Cortex of kidney (tissue), 1 donor: Measurements from ENCODE around the gene FBXL4.

Experiments
- DNase-seq: peaks from one replicate; lab custom pipeline; 2025; lab: John Stamatoyannopoulos, UW

FBXL4 gene

DNA sequence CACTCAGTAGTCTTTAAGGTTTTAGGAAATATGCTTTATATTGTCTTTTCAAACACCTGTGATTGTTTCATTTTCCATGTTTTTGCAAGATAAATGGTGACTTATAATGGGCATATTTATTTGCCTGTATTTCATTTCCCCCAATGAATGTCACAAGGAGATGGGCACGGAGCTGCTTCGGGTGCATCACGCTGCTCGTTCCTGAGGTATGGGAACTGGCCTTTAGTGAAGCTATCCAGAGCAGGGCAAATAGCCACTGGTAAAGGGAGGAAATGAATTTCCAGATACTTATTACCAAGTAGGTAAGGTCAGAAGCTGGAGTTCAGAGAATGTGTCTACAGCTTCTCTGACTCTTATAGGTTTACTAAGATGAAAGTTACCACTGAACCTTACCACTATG is 109.7 kb downstream of the FBXL4 start:
- no peak for DNase-seq

DNA sequence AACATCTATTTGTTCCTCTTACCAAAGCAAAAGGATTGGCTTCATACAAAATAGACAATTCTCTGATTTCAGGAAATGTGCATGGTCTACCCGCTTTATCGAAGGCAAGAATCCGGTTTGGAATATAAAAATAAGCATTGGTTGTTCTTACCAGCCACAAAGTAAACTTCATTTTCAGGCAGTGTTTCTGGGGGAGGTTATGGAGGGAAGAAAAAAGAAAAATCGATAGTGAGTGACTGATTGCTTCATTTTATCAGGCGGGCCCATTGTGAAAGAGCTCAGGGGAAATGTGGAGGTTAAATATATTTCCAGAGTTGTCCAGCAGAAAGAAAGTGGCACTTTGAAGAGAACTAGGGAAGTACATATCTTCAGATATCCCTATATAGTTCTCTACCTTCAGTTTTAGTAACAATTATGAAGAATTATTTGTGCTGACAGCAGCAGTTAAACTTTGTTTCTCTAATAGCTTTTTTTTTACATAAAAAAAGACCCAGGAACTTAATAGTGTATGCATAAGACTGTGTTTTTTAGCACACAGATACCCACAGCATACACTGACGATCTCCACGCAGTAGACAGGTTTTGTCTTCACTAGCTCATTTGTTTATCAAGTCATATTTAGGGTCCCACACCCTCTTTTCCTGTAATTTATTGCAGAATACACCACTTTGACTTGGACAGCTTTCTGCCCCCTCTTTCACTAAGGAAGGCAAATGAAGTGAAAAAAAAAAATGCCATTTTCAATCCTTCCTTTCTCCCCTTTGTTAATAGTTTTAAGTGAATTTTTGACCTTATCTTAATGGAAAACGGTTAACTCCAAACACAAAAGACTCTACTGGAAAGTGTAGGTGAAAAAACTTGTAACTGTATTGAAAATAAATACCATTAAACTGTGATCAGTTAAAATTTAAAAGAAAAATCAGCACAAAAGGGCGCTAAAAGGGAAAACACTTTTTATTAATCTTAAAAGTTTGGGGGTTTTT is 110.5 kb downstream of the FBXL4 start:
- no peak for DNase-seq

DNA sequence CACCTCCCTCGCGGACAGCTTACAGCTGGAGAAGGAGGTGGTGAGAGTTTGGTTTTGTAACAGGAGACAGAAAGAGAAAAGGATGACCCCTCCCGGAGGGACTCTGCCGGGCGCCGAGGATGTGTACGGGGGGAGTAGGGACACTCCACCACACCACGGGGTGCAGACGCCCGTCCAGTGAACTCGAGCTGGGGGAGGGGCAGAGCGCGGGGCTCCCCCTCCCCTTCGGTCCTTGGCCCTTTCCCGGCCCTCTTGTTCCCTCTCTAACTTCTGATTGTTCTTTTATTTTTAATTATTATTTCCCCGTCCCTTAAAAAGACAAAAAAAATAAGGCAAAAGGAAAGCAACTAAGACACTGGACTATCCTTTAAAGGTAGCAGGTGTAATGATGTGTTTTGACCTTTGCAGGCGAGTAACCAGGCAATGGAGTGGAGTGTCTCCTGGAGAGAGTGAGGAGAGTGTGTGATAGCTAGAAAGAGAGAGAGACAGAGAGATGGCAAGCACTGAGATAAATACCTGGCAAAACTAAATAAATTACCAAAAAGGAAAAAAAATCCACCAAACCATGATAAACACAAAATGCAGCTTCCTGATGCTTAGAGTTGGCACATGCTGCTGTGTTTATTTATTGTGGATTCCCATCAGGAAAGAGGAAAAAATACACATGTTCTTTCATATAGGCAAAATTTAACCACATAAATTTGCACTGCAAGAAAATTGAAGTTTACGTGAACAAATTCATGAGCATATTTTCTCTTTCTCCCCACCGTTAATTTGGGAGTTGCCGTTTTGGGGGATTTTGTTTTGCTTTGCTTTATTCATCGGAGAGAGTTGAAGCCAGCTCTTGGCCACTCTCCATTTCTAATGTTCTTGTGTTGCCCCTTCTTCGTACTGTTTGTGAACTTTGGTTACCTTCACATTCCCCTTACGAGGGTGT is 111.5 kb downstream of the FBXL4 start:
- DNase-seq: no peak

DNA sequence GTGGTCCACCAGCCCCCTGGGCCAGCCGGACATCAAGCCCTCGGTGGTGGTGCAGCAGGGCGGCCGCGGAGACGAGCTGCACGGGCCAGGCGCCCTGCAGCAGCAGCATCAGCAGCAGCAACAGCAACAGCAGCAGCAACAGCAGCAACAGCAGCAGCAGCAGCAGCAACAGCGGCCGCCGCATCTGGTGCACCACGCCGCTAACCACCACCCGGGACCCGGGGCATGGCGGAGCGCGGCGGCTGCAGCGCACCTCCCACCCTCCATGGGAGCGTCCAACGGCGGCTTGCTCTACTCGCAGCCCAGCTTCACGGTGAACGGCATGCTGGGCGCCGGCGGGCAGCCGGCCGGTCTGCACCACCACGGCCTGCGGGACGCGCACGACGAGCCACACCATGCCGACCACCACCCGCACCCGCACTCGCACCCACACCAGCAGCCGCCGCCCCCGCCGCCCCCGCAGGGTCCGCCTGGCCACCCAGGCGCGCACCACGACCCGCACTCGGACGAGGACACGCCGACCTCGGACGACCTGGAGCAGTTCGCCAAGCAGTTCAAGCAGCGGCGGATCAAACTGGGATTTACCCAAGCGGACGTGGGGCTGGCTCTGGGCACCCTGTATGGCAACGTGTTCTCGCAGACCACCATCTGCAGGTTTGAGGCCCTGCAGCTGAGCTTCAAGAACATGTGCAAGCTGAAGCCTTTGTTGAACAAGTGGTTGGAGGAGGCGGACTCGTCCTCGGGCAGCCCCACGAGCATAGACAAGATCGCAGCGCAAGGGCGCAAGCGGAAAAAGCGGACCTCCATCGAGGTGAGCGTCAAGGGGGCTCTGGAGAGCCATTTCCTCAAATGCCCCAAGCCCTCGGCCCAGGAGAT is 112.4 kb downstream of the FBXL4 start:
- no peak for DNase-seq

DNA sequence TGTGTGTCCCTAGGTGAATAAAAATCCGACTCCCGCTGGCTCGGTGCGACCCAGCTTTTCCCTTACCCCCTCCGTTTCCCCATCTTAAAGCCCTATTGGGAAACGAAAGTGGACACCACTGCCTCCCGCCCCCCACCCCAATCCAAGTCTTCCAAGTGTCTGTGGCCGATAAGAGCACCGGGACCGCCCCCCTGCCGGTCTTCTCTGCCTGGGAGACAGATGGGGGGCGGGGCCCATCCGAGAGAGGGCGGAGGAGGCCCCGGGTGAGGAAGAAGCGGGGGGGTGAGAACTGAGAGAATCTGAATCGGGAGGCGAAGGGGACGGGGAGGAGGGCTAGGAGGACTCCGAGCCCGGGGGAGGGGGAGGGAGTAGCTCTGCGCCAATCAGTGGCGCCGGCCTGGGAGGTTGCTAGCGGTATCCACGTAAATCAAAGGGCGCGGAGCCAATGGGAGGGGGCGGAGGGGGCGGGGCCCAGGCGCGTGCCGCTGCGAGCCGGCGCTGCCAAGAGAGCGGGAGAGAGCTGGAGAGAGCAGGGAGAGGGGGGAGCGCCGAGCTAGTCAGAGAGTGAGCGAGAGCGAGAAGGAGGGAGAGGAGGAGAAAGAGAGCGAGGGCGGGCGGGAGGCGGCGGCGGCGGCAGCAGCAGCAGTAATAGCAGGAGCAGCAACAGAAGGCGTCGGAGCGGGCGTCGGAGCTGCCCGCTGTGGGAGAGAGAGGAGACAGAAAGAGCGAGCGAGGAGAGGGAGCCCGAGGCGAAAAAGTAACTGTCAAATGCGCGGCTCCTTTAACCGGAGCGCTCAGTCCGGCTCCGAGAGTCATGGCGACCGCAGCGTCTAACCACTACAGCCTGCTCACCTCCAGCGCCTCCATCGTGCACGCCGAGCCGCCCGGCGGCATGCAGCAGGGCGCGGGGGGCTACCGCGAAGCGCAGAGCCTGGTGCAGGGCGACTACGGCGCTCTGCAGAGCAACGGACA is 113.4 kb downstream of the FBXL4 start, which contains the start of gene POU3F2:
TSS of gene POU3F2 (plus strand) at position 515 of the 972 bp plus-strand sequence. CDS start at position 815, 300 bp downstream.
- no peak for DNase-seq

DNA sequence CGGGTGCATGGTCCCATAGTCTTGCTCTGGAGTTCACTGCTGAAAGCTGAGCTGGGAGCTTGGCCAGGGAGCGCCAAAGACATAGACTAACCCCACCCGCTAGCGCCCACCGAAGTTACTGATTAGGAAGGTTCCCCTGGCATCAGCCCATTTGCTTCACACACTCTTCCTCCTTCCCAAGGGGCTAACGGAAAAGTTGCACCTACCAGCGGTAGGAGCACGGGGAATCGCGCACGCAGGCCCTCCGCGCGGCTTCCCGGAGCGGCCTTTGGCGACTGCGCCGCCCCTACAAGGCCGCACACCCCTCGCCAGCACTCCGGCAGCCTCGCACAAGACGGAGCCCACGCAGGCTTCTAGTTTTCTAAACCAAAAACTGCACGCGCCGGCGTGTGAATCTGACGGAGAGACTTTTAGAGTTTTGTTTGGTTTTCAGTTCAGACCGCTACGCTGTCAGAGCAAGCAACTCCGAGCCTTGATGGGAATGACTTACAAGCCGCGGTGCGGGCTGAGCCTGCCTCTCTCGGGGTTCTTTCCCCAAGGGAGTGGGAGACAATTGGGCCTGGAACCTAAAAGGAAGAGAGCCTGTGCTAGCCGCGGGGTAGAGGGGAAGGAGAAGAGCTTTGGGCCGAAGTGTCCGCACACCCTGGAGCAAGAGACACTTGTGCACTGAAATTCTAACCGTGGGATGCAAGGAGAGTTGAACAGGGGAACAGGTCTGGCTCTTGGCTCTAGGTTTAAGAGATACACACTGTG is 114.3 kb downstream of the FBXL4 start:
- DNase-seq: no peak

DNA sequence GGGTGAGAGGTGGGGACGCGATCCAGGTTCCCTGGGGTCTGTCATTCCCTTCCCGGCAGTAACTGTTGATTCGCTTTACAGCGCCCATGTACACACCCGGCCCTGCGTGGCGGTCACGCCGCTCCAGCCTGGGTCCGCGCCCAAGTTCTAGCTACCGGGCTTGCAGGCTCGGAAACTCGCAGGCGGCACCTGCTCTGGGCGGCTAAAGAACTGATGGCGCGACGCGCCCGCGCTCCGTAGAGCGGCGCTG is 114.8 kb downstream of the FBXL4 start:
- no peak for DNase-seq

DNA sequence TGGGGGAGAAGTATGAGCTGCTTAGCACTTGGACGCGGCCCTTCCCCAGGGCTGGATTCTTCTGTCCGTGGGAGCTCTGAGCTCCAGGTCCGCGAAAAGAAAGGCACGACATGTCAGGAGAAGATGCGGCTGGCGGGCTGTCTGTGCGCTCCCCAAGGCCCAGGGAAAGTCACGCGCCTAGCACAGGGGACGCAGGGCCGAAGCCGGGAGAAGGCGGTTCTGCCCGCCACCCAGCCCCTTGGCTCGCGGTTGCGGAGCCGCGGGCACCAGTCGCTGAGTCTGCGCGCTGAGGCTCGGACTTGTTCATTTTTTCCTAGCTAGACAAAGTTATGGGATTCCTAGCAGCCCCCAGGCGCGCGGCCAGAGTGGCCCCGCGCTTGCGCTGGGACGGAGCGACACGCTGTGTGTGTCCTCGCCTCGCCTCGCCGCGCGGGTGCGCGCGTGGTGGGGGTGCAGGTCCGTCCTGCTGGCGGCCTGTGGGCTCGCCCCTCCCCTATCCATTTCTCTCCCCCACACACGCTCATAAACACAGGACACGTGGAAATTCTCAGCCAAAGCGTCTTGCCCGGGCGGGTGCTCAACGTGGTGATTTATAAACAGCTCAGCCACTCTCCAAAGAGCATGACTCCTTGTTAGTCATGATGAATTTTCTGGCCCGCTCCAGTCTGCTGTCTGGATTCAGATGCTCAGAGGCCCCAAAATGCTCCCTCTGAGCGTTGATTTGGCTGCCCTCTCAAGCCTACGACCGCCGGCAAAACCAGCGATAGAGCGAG is 115.3 kb downstream of the FBXL4 start:
- DNase-seq: no peak

DNA sequence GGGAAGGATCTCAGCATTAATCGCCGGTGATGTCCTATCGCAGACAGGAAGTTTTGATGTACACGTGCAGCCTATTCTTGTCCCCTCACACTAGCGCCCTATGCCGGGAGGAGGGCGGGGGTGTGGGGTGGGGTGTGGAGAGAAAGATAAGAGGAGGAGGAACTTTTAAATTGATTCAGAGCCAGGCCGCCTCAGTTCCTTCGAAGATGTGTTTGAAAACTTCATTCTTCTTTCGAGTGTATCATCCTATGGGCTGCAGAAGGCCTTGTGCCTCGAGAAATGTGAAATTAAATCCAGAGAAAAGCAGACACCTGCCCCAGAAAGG is 115.8 kb downstream of the FBXL4 start:
- DNase-seq: no peak

DNA sequence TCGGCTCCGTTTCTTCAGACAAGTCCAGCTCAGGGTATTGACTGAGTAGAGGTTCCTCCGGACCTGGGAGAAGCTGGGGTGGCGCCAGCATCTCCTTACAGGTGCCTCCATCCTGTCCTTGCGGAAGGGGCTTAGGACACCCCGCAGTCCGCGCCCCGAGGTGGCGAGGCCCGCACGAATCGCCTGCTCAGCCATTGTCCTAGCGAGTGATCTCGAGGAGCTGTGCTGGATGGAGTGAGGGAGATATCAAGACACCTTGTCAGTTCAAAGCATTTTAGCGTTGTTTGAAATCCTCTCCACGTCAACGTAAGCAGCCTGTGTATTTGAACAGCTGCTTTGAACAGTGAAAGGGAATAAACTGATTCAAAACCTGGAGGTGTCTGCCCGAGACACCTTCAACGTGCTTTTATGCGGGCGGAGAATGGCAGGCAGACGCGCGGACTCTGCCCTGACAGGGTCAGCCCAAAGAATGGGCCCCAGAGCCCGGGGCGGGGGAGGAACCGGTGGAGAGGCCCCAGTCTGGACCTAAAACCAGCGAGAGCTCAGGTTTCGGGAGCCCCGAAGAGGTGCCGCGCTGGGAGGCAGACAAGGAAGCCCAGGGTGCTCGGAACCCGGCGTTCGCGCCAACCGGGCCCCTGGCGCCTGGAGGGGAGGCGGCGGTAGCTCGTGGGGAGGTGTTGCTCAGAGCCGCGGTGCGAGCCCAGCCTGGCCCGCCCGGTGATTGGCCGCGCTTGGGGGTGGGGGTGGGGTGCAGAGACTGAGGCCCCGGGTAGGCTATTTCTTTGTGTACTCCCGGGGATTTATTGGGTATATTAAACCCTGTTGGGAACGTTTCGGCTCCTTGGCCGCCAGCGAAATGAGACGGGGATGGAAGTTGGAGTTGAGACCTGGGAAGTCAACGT is 116.4 kb downstream of the FBXL4 start:
- DNase-seq: no peak

DNA sequence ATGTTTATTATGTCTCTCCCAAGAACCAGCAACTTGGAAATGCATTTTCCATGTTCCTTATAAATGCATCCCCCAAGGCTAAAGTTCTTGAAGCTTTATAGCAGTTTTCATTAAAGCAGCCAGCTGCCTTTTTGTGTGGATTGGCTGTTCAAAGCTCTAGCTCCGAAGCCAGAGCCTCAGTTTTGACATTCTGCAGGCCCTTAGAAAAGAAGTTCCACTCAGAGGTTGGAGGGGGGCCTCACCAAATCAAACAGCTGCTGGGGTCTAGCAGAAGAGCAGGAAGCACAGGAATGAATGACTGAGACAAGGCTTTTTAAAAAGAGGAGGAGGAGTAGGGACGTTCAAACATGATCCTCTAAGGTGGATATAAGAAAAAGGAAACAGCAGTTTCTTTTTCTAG is 117.6 kb downstream of the FBXL4 start:
- DNase-seq: no peak

DNA sequence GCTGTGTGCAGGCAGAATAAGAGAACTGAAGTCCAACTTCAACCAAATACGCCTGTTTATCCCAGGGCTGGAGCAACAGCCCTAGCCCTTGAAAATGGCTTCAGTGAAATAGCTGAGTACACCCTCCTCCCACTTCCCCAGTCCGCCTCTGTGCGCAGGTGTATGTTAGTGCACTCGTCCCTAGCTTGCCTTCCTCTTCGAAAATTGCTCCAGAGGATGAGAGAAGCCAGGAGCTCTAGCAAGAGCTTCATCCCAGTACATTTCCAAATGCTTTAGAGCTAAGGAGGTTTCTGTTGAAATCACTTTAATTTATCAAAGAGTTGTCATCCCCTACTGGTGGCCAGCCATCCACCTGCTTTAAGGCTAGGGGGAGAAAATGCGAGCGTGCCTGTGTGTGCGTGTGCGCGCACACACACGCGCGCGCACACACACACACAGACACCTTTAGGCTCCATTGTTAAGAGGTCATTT is 118.8 kb downstream of the FBXL4 start:
- no peak for DNase-seq

DNA sequence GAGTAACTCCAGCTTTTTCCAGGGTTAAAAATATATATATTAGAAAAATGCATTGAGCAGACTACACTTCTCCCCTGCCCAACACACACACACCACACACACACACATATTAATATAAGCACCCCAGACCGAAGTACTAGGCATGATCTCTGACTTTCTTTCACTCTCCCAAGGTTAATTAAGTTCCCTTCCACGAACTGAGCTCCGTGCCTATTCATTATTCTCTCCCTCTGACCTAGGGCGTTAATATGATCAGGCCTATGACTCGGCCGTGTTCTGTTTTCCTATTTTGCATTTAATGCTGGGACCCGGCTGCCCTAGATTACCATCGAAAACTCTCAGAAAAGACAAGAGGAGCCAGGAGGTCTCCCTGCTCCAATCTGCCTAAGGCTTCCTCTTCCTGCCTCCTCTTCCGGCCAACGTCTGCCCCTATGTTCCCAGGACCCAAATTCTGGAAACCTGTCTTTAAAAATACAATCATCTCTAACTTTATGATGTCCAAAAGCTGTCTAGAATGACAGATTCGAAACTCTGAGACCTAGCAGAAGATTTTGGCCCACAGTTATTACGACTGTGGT is 119.4 kb downstream of the FBXL4 start:
- no peak for DNase-seq

DNA sequence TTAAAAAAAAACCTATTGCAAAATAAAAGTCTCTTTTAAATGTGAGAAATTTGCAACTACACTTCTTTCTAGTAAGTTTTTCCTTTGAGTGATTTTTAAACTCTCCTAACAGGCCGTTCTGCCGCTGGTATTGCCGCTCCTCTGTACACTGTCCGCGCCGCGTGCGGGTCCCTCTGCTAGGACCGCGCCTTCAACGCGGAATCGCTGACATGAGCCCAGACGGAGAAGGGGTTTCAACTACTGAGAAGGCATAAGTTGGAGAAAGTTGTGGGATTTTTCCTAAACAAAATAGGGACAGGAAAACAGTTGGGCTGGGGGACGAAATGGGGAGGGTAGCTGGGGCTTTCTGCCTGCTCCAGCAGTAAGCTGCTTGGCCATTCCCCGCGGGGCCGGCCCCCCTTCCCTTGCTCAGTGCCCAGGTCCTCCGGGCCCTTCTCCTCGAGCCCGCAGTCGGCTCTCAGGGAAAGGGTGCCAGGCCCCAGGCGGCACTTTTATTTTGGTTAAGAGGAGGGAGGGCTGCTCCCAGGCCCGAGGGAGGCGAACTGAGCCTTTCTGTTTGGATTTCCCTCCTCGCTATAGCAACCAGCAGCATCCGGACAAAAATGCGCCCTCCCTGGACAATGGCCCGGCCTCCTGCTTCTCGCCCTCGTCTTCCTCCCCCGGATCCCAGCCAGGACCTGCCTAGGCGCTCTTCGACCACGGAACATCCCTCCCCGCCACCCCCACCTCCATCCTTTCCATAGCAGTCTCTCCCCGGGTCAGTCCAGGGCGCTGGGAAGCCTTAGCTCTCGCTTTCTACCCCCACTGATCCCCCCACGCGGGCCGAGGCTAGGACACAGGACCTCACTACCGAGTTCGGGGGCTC is 120.2 kb downstream of the FBXL4 start:
- DNase-seq: no peak

DNA sequence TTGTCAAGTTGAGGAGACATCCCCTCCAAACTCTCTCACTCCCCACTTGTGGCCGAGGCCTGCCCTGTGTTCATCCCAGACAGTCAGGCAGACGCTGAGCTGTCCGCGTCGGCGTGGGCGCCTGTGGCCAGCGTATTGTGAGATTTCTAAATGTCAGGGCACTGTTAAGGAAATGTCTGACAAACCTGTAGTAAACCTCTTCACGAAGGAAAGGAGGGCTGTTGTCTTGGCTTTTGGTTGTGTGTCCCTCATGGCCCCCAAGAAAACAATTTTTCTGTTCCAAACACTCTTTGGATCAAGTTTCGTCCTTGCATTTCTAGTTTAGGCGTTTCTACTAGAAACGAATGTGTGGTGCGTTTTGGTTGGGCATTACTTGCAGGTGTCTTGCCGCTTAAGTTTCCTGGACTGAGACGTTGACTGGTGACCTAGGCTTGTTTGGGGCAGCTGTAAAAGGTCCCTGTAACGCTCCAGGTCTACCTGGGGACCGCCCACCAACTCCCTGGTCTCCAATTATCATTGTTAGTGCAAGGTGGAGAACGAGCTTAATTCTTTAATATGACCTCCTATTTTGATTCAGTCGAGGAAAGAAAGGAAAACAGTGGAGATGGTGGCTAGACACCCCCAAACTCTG is 122.0 kb downstream of the FBXL4 start:
- no peak for DNase-seq

DNA sequence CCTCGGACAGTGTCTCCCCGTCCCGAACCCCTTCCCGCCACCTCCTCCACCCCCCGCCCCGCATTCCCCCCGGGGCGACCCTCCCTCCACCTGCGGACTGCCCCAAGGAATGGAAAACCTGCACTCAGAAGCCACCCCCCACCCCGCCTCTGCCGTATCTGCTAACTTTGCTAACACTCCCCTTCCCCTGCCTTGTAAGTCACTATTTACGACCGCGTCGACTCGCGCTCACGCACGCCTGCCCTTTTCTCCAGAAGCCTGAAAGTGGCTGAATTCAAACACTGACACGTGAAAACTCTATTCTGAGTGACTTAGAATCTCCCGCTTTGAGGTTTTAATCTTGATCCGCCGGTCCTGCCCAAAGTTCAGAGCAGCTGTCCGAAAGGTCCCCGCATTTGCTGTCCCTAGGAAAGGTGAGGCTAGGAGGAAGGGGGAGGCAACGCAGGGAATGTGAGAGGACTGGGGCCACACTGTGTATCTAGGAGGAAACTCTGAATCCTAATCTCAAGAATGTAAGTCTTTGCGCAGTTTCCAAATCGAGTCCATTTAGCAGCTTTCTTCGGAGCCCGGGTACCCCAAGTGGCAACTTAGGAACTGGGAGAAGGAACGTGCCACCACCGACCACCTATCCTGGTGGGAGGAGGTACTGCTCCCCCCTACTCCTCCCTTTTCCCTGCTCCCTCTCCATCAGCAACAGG is 122.7 kb downstream of the FBXL4 start:
- DNase-seq: no peak
